ENCODE data around the gene PMPCA. TPM values are rescaled to one million over a fixed set of nuclear protein-coding genes. Genes with fewer than 3 reads are reported as not detected.

PMPCA gene
- total and polyA plus RNA-seq, 4 donors = 27.0 to 75.6 (median 41.6) TPM

DNA sequence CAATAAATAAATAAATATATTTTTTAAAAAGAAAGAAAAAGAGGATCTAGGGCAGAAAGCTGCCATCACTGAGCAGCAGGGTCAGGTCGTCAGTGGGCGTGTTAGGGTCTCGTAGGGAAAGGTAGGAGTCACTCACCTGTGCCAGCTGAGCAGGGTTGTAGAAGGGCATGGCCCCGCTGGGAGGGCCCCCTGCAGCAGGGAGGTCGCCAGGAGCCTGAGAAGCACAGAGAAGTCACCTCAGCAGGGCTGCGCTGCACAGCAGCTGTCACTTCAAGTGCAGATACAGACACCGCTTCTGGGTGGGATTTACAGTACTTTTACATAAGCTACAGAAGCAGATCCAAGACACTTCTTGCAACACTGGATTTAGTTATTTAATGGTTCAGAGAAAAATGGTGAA is 33.2 kb downstream of the PMPCA start:
- Histone ChIP-seq H3K27ac (ENCODE audit: low read depth in 1 of 2, low read length in 2 of 2) (no peak overlapping the region), H3K4me1 (ENCODE audit: control insufficient read depth in 4 of 4, insufficient read depth in 4 of 4, low read length in 3 of 4) (peaks cover 5 to 41% (median 37%) of the 10 kb centered on the region in 4 donors), H3K9ac (ENCODE audit: low read depth in 1 of 2, low read length in 2 of 2) (no peak overlapping the region), H3K4me3 (ENCODE audit: low read depth in 1 of 3, low read length in 3 of 3) (no peak overlapping the region), H3K9me3 (ENCODE audit: control insufficient read depth in 4 of 4, low read length in 3 of 4) (no peaks in the 10 kb centered on the region), H3K27me3 (ENCODE audit: control insufficient read depth in 4 of 4, insufficient read depth in 4 of 4, low read length in 3 of 4) (no peaks in the 10 kb centered on the region), H3K36me3 (ENCODE audit: control insufficient read depth in 4 of 4, insufficient read depth in 3 of 4, low read depth in 1 of 4, low read length in 3 of 4) (peaks cover 24 to 70% (median 51%) of the 10 kb centered on the region in 4 donors)
- WGBS = 98% methylated on average over 7 of the region's 7 CpGs
- no peak for DNase-seq (ENCODE audit: low spot score)
- TF ChIP-seq, protein P1, sequence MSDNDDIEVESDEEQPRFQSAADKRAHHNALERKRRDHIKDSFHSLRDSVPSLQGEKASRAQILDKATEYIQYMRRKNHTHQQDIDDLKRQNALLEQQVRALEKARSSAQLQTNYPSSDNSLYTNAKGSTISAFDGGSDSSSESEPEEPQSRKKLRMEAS (IDR thresholded peaks at IDR 0.05) = no peak
- TF ChIP-seq HNF4A (conservative IDR thresholded peaks at IDR 0.05) = no peak
- TF ChIP-seq, protein P2, sequence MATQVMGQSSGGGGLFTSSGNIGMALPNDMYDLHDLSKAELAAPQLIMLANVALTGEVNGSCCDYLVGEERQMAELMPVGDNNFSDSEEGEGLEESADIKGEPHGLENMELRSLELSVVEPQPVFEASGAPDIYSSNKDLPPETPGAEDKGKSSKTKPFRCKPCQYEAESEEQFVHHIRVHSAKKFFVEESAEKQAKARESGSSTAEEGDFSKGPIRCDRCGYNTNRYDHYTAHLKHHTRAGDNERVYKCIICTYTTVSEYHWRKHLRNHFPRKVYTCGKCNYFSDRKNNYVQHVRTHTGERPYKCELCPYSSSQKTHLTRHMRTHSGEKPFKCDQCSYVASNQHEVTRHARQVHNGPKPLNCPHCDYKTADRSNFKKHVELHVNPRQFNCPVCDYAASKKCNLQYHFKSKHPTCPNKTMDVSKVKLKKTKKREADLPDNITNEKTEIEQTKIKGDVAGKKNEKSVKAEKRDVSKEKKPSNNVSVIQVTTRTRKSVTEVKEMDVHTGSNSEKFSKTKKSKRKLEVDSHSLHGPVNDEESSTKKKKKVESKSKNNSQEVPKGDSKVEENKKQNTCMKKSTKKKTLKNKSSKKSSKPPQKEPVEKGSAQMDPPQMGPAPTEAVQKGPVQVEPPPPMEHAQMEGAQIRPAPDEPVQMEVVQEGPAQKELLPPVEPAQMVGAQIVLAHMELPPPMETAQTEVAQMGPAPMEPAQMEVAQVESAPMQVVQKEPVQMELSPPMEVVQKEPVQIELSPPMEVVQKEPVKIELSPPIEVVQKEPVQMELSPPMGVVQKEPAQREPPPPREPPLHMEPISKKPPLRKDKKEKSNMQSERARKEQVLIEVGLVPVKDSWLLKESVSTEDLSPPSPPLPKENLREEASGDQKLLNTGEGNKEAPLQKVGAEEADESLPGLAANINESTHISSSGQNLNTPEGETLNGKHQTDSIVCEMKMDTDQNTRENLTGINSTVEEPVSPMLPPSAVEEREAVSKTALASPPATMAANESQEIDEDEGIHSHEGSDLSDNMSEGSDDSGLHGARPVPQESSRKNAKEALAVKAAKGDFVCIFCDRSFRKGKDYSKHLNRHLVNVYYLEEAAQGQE (IDR thresholded peaks at IDR 0.05) = no peak
- TF ChIP-seq TAF1 (conservative IDR thresholded peaks at IDR 0.05) = no peak
- TF ChIP-seq FOXA2 (IDR thresholded peaks at IDR 0.05) = no peak
- TF ChIP-seq, protein P3, sequence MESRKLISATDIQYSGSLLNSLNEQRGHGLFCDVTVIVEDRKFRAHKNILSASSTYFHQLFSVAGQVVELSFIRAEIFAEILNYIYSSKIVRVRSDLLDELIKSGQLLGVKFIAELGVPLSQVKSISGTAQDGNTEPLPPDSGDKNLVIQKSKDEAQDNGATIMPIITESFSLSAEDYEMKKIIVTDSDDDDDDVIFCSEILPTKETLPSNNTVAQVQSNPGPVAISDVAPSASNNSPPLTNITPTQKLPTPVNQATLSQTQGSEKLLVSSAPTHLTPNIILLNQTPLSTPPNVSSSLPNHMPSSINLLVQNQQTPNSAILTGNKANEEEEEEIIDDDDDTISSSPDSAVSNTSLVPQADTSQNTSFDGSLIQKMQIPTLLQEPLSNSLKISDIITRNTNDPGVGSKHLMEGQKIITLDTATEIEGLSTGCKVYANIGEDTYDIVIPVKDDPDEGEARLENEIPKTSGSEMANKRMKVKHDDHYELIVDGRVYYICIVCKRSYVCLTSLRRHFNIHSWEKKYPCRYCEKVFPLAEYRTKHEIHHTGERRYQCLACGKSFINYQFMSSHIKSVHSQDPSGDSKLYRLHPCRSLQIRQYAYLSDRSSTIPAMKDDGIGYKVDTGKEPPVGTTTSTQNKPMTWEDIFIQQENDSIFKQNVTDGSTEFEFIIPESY (IDR thresholded peaks at IDR 0.05) = no peak
- no peak for TF ChIP-seq SP1 (IDR thresholded peaks at IDR 0.05)
- no peak for TF ChIP-seq JUND (IDR thresholded peaks at IDR 0.05)
- TF ChIP-seq NR2F2 (IDR thresholded peaks at IDR 0.05) = no peak
- TF ChIP-seq, protein P4, sequence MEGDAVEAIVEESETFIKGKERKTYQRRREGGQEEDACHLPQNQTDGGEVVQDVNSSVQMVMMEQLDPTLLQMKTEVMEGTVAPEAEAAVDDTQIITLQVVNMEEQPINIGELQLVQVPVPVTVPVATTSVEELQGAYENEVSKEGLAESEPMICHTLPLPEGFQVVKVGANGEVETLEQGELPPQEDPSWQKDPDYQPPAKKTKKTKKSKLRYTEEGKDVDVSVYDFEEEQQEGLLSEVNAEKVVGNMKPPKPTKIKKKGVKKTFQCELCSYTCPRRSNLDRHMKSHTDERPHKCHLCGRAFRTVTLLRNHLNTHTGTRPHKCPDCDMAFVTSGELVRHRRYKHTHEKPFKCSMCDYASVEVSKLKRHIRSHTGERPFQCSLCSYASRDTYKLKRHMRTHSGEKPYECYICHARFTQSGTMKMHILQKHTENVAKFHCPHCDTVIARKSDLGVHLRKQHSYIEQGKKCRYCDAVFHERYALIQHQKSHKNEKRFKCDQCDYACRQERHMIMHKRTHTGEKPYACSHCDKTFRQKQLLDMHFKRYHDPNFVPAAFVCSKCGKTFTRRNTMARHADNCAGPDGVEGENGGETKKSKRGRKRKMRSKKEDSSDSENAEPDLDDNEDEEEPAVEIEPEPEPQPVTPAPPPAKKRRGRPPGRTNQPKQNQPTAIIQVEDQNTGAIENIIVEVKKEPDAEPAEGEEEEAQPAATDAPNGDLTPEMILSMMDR (IDR thresholded peaks at IDR 0.05; ENCODE audit: low read depth, low read length, missing input control) = no peak
- TF ChIP-seq EGR1 (IDR thresholded peaks at IDR 0.05; ENCODE audit: low read depth in 2 of 2) = no peak
- TF ChIP-seq RXRA (IDR thresholded peaks at IDR 0.05) = no peak
- TF ChIP-seq RAD21 (IDR thresholded peaks at IDR 0.05) = no peak
- no peak for TF ChIP-seq GABPA (IDR thresholded peaks at IDR 0.05 in 1 of 2, conservative IDR thresholded peaks at IDR 0.05 in 1 of 2)
- TF ChIP-seq YY1 (IDR thresholded peaks at IDR 0.05) = no peak
- TF ChIP-seq, protein P5, sequence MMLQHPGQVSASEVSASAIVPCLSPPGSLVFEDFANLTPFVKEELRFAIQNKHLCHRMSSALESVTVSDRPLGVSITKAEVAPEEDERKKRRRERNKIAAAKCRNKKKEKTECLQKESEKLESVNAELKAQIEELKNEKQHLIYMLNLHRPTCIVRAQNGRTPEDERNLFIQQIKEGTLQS (IDR thresholded peaks at IDR 0.05) = no peak
- no peak for TF ChIP-seq FOXA1 (IDR thresholded peaks at IDR 0.05)

All from liver (tissue), 9 donors.